K562 (cell line): ENCODE results near the gene CPSF4L. TPM values are rescaled to one million over a fixed set of nuclear protein-coding genes. Genes with fewer than 3 reads are reported as not detected.

Experiments
- ARID1B ChIP-seq: fragments of 450-650 bp; IDR thresholded peaks from 2 replicates; pipeline ENCODE4 v1.6.1; 2016; ENCODE audit warnings: antibody characterized with exemption, mild to moderate bottlenecking, inconsistent platforms
- ATF7 ChIP-seq: fragments of 450-650 bp; IDR thresholded peaks from 2 replicates; pipeline ENCODE4 v1.7.1; 2014; ENCODE audit warnings: mild to moderate bottlenecking, moderate library complexity
- EGR1 ChIP-seq: fragments of 450-650 bp; conservative IDR thresholded peaks from 2 replicates; pipeline ENCODE4 v1.6.1; 2017; ENCODE audit warnings: mild to moderate bottlenecking
- FOXK2 ChIP-seq, 2 experiments: fragments of 450-650 bp; IDR thresholded peaks in 1 of 2; conservative IDR thresholded peaks in 1 of 2; 2 replicates each; pipeline ENCODE4 v1.6.1; 2016; ENCODE audit warnings: low read depth in 2 of 2, mild to moderate bottlenecking in 1 of 2
- NCOA2 ChIP-seq, 2 experiments: fragments of 450-650 bp; IDR thresholded peaks; 2 replicates each; pipeline ENCODE4 v1.6.1; 2018; ENCODE audit warnings: mild to moderate bottlenecking in 2 of 2, moderate library complexity in 1 of 2; ENCODE audit not compliant: partially characterized antibody in 2 of 2
- POLR2G ChIP-seq: fragments of 200-400 bp; formaldehyde crosslinking; IDR thresholded peaks from 2 replicates; pipeline ENCODE4 v1.6.1; 2017; ENCODE audit warnings: low read depth, mild to moderate bottlenecking, antibody characterized with exemption, low read length, moderate library complexity
- SIN3A ChIP-seq, 2 experiments: fragments of 150-350 bp in 1 of 2; IDR thresholded peaks; 2 replicates each; pipeline ENCODE4 v1.6.1; 2011 to 2016; ENCODE audit warnings: borderline replicate concordance in 2 of 2, low read depth in 2 of 2, low read length in 2 of 2, mild to moderate bottlenecking in 2 of 2, moderate library complexity in 2 of 2; ENCODE audit not compliant: control insufficient read depth in 1 of 2
- SRF ChIP-seq, 2 experiments: fragments of 250-450, 450-650 bp in 1 of 2; sonication (Bioruptor Pico) in 1 of 2; sonication (generic) in 1 of 2; formaldehyde crosslinking; IDR thresholded peaks; 2 replicates each; pipeline versions ENCODE4 v1.5.0 to v1.5.1; 2020 to 2022; ENCODE audit warnings: mild to moderate bottlenecking in 1 of 2, missing genetic modification reagents in 1 of 2
- TCF7L2 ChIP-seq: fragments of 150-350 bp; IDR thresholded peaks from 2 replicates; pipeline ENCODE4 v1.6.1; 2016; ENCODE audit warnings: low read depth, mild to moderate bottlenecking, low read length, moderate library complexity
- ZNF263 ChIP-seq: sonication (generic); formaldehyde crosslinking; IDR thresholded peaks from 2 replicates; pipeline ENCODE4 v1.8.0; 2022; ENCODE audit warnings: mild to moderate bottlenecking, missing genetic modification reagents, borderline replicate concordance
- polyA plus RNA-seq, 8 experiments: library from polyadenylated mRNA; depleted of rRNA in 4 of 8; stranded (reverse) in 5 of 8; unstranded in 3 of 8; fragments of >200 nt; fragmentation: Nextera tagmentation in 2 of 8; fragmentation: Illumina TruSeq in 1 of 8; extraction: Ambion mirVana in 2 of 8; extraction: Trizol in 1 of 8; gene quantifications; 2 replicates each; pipeline versions ENCODE4 v1.2.1 to v1.2.3, GENCODE V29; 2011 to 2014; ENCODE audit warnings: inconsistent platforms in 1 of 8, missing spikeins in 1 of 8
- total RNA-seq, 7 experiments: library from RNA; depleted of rRNA in 6 of 7; stranded (reverse); fragments of >200 nt in 6 of 7; fragmentation: Illumina TruSeq in 2 of 7; extraction: Trizol in 2 of 7; gene quantifications; 2 replicates each; pipeline versions ENCODE4 v1.2.1 to v1.2.3, GENCODE V29; 2011 to 2021; ENCODE audit warnings: low replicate concordance in 1 of 7
- TF ChIP-seq, protein P1 (sequence below): sonication (generic); formaldehyde crosslinking; IDR thresholded peaks from 2 replicates; pipeline ENCODE4 v1.8.0; 2022; ENCODE audit warnings: mild to moderate bottlenecking, missing genetic modification reagents
- TF ChIP-seq, protein P2 (sequence below): fragments of 250-450 bp; sonication (Bioruptor Pico); IDR thresholded peaks from 2 replicates; pipeline ENCODE4 v1.5.0; 2020; ENCODE audit warnings: mild to moderate bottlenecking, borderline replicate concordance

Gene CPSF4L
- total and polyA plus RNA-seq, 9 of the 15 experiments (the other 6 are each of a cell fraction or from before 2014, with no cell fraction given) = not detected

DNA sequence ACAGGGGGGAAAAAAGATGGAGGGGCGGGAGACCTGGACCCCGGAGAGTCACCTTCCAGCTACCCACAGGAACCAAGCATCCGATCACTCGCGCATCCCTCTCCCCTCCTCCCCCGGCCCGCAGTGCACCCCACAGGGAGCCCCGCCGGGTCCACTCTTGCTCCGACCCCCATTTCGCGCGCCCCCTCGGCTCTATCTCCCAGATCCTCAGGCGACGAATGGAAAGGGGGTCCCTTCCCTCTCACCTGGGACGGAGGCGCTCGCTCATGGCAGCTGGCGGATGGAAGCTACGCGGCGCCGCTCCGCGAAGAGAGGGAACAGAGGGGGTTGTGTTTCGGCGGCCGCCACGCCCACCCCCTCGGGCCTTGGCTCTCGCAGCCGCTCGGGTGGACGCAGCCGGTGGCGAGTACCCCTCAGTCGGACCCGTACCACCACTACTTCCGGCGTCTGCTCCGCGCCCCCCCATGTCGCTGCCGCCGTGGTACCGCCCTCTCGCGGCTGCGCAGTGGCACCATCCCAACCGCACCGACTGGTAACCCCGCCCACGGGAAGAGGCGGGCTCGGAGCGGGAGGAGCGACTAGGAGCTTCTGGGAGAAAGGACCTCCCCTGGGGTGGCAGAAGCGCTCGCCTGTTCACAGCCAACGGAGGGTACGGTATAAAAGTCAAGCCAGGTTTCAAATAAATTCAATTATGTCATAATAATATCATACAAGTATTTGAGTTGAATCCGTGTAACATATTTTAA lies 29.7 kb downstream of the CPSF4L start (continued):
- TF ChIP-seq, protein P1, sequence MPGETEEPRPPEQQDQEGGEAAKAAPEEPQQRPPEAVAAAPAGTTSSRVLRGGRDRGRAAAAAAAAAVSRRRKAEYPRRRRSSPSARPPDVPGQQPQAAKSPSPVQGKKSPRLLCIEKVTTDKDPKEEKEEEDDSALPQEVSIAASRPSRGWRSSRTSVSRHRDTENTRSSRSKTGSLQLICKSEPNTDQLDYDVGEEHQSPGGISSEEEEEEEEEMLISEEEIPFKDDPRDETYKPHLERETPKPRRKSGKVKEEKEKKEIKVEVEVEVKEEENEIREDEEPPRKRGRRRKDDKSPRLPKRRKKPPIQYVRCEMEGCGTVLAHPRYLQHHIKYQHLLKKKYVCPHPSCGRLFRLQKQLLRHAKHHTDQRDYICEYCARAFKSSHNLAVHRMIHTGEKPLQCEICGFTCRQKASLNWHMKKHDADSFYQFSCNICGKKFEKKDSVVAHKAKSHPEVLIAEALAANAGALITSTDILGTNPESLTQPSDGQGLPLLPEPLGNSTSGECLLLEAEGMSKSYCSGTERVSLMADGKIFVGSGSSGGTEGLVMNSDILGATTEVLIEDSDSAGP (CRISPR knock-in tag) = no peak
- peak; percentile 85; the same call in 1 of the 2 replicates for TF ChIP-seq ZNF263 (CRISPR knock-in tag)
- TF ChIP-seq ATF7 = peak; percentile 92
- TF ChIP-seq POLR2G = peak; percentile 88
- peak in 1 of 2 experiments; percentile 71; a peak in 1 of 4 replicates for TF ChIP-seq SRF (CRISPR knock-in tag; IDR thresholded peaks at IDR 0.05)
- TF ChIP-seq FOXK2 (conservative IDR thresholded peaks at IDR 0.05 in 1 of 2, IDR thresholded peaks at IDR 0.05 in 1 of 2; ENCODE audit: low read depth in 2 of 2) = peak in 1 of 2 experiments; percentile 82; a peak in 3 of 4 replicates
- peak; percentile 68 for TF ChIP-seq TCF7L2
- peak; percentile 30 to 70; a peak in 1 of 4 replicates for TF ChIP-seq SIN3A (IDR thresholded peaks at IDR 0.05; ENCODE audit: borderline replicate concordance in 2 of 2, control insufficient read depth in 1 of 2, low read depth in 2 of 2, low read length in 2 of 2)
- peak in 1 of 2 experiments; percentile 95 for TF ChIP-seq NCOA2 (IDR thresholded peaks at IDR 0.05; ENCODE audit: partially characterized antibody in 2 of 2)
- TF ChIP-seq ARID1B = peak; percentile 10; the same call in 1 of the 2 replicates
- TF ChIP-seq, protein P2, sequence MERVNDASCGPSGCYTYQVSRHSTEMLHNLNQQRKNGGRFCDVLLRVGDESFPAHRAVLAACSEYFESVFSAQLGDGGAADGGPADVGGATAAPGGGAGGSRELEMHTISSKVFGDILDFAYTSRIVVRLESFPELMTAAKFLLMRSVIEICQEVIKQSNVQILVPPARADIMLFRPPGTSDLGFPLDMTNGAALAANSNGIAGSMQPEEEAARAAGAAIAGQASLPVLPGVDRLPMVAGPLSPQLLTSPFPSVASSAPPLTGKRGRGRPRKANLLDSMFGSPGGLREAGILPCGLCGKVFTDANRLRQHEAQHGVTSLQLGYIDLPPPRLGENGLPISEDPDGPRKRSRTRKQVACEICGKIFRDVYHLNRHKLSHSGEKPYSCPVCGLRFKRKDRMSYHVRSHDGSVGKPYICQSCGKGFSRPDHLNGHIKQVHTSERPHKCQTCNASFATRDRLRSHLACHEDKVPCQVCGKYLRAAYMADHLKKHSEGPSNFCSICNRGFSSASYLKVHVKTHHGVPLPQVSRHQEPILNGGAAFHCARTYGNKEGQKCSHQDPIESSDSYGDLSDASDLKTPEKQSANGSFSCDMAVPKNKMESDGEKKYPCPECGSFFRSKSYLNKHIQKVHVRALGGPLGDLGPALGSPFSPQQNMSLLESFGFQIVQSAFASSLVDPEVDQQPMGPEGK (CRISPR knock-in tag) = no peak
- TF ChIP-seq EGR1 = peak; percentile 72
- TF ChIP-seq, all 486 proteins: peak for 85
